Loucy (cell line): ENCODE results near the gene DCDC1.

Experiments
- H2AFZ ChIP-seq: fragments of 200-600 bp; sonication (generic); 2 replicates; pipeline ENCODE4 v1.6.0; 2016; ENCODE audit warnings: antibody characterized with exemption, mild to moderate bottlenecking, low read length, moderate library complexity
- H3F3A ChIP-seq: fragments of 200-600 bp; 2 replicates; pipeline ENCODE4 v1.6.0; 2016; ENCODE audit warnings: antibody characterized with exemption, low read depth, mild to moderate bottlenecking
- H3K27me3 ChIP-seq: fragments of 200-600 bp; sonication (generic); 2 replicates; pipeline ENCODE4 v1.6.1; 2014; ENCODE audit warnings: low read length, mild to moderate bottlenecking; ENCODE audit not compliant: insufficient read depth, poor library complexity, severe bottlenecking
- H3K36me3 ChIP-seq: fragments of 200-600 bp; sonication (generic); 2 replicates; pipeline ENCODE4 v1.6.1; 2016; ENCODE audit warnings: low read length; ENCODE audit not compliant: insufficient read depth
- H3K4me1 ChIP-seq: fragments of 200-600 bp; sonication (generic); 2 replicates; pipeline ENCODE4 v1.5.1; 2014; ENCODE audit warnings: low read length, mild to moderate bottlenecking; ENCODE audit not compliant: insufficient read depth, poor library complexity, severe bottlenecking
- H3K4me2 ChIP-seq: fragments of 200-600 bp; sonication (generic); 2 replicates; pipeline ENCODE4 v1.6.0; 2014; ENCODE audit warnings: antibody characterized with exemption, low read length, low read depth, mild to moderate bottlenecking; ENCODE audit not compliant: poor library complexity, severe bottlenecking
- H3K4me3 ChIP-seq: fragments of 200-600 bp; sonication (generic); 2 replicates; pipeline ENCODE4 v1.5.1; 2014; ENCODE audit warnings: low read length, mild to moderate bottlenecking, mixed read lengths; ENCODE audit not compliant: poor library complexity, severe bottlenecking
- H3K79me2 ChIP-seq: fragments of 200-600 bp; sonication (generic); 2 replicates; pipeline ENCODE4 v1.6.1; 2014; ENCODE audit warnings: low read length; ENCODE audit not compliant: insufficient read depth
- H3K9ac ChIP-seq: fragments of 200-600 bp; sonication (generic); 2 replicates; pipeline ENCODE4 v1.6.0; 2014; ENCODE audit warnings: mild to moderate bottlenecking, low read depth, low read length, moderate library complexity; ENCODE audit not compliant: poor library complexity, severe bottlenecking
- H3K9me2 ChIP-seq: fragments of 200-600 bp; sonication (generic); replicated peaks from 2 replicates; pipeline ENCODE4 v1.6.1; 2016; ENCODE audit warnings: low read depth, low read length, mixed read lengths
- H3K9me3 ChIP-seq: fragments of 200-600 bp; sonication (generic); 2 replicates; pipeline ENCODE4 v1.6.1; 2014; ENCODE audit warnings: mild to moderate bottlenecking, antibody characterized with exemption, low read length, low read depth; ENCODE audit not compliant: insufficient read depth
- H4K20me1 ChIP-seq: fragments of 200-600 bp; sonication (generic); 2 replicates; pipeline ENCODE4 v1.6.0; 2014; ENCODE audit warnings: antibody characterized with exemption, low read length, mild to moderate bottlenecking; ENCODE audit not compliant: insufficient read depth, poor library complexity, severe bottlenecking
- CTCF ChIP-seq: fragments of 200-600 bp; sonication (generic); conservative IDR thresholded peaks from 2 replicates; pipeline ENCODE4 v1.5.1; 2014; ENCODE audit warnings: mild to moderate bottlenecking, antibody characterized with exemption, low read length
- EZH2phosphoT487 ChIP-seq: fragments of 200-600 bp; IDR thresholded peaks from 2 replicates; pipeline ENCODE4 v1.6.1; 2018; ENCODE audit warnings: antibody characterized with exemption, mild to moderate bottlenecking, moderate library complexity, borderline replicate concordance

DCDC1 gene

GRCh38 chr11:30889143-30889794 is 480.3 kb downstream of the DCDC1 start:
- H3K4me1 ChIP-seq: no peaks in the 10 kb centered on the region
- no peaks in the 10 kb centered on the region for H3K79me2 ChIP-seq
- no peaks in the 10 kb centered on the region for H3K36me3 ChIP-seq
- no peak overlapping the region for H2AFZ ChIP-seq
- no peaks in the 10 kb centered on the region for H3F3A ChIP-seq
- H3K4me2 ChIP-seq: no peak overlapping the region
- no peaks in the 10 kb centered on the region for H4K20me1 ChIP-seq
- no peaks in the 10 kb centered on the region for H3K9me2 ChIP-seq
- TF ChIP-seq CTCF (no peak), EZH2phosphoT487 (no peak)
- H3K9me3 ChIP-seq: no peaks in the 10 kb centered on the region
- H3K9ac ChIP-seq: no peak overlapping the region
- H3K4me3 ChIP-seq: no peak overlapping the region
- H3K27me3 ChIP-seq: no peaks in the 10 kb centered on the region

- TF ChIP-seq CTCF (no peak), EZH2phosphoT487 (no peak)
- Histone ChIP-seq H3K9me2 (no peaks in the 10 kb centered on the region), H3K4me2 (no peak overlapping the region), H3F3A (no peaks in the 10 kb centered on the region), H3K27me3 (no peaks in the 10 kb centered on the region), H3K79me2 (no peaks in the 10 kb centered on the region), H3K36me3 (no peaks in the 10 kb centered on the region), H4K20me1 (no peaks in the 10 kb centered on the region), H3K9me3 (no peaks in the 10 kb centered on the region), H3K4me3 (no peak overlapping the region), H3K9ac (no peak overlapping the region), H2AFZ (no peak overlapping the region), H3K4me1 (no peaks in the 10 kb centered on the region)
Measured at GRCh38 chr11:30879322-30880005, 490.1 kb downstream of the DCDC1 start.

- H3K79me2 ChIP-seq: no peaks in the 10 kb centered on the region
- no peaks in the 10 kb centered on the region for H3K4me1 ChIP-seq
- H3K9ac ChIP-seq: no peak overlapping the region
- no peaks in the 10 kb centered on the region for H3K27me3 ChIP-seq
- H3F3A ChIP-seq: no peaks in the 10 kb centered on the region
- no peaks in the 10 kb centered on the region for H3K9me3 ChIP-seq
- TF ChIP-seq EZH2phosphoT487 (no peak), CTCF (no peak)
- no peaks in the 10 kb centered on the region for H3K9me2 ChIP-seq
- no peak overlapping the region for H2AFZ ChIP-seq
- H4K20me1 ChIP-seq: no peaks in the 10 kb centered on the region
- H3K4me3 ChIP-seq: no peak overlapping the region
- H3K4me2 ChIP-seq: no peak overlapping the region
- no peaks in the 10 kb centered on the region for H3K36me3 ChIP-seq
Measured at GRCh38 chr11:30878400-30878799, 491.1 kb downstream of the DCDC1 start.
